Left lung (tissue), 10 donors: ENCODE results near the gene SLC17A3. TPM values are rescaled to one million over a fixed set of nuclear protein-coding genes. Genes with fewer than 3 reads are reported as not detected.

Source experiments
- ATAC-seq: fragments of 200-7000 bp; cut with Tn5 transposase; one replicate; pipeline ENCODE4 v1.9.1; 2020; ENCODE audit warnings: moderate library complexity
- DNase-seq, 4 donors: peaks; one replicate each; pipeline ENCODE4 v3.0.0-alpha.2; 2013 to 2020
- H3K27ac ChIP-seq, 2 donors: fragments of 200-600 bp; sonication (generic) in 1 of 2; one replicate each; pipeline versions ENCODE4 v1.5.0 to v1.8.0; 2020 to 2021
- H3K27me3 ChIP-seq, 2 donors: fragments of 200-600 bp; sonication (generic) in 1 of 2; one replicate each; pipeline versions ENCODE4 v1.5.0 to v1.8.0; 2020 to 2021
- H3K36me3 ChIP-seq, 2 donors: fragments of 200-600 bp; sonication (generic) in 1 of 2; one replicate each; pipeline versions ENCODE4 v1.5.0 to v1.8.0; 2020 to 2021
- H3K4me1 ChIP-seq, 2 donors: fragments of 200-600 bp; one replicate each; pipeline ENCODE4 v1.8.0; 2021
- H3K4me3 ChIP-seq, 2 donors: fragments of 200-600 bp; sonication (generic) in 1 of 2; one replicate each; pipeline versions ENCODE4 v1.5.0 to v1.8.0; 2020 to 2021; ENCODE audit warnings: mild to moderate bottlenecking in 1 of 2
- H3K9me3 ChIP-seq, 2 donors: fragments of 200-600 bp; sonication (generic) in 1 of 2; one replicate each; pipeline versions ENCODE4 v1.5.0 to v1.8.0; 2020 to 2021
- intact Hi-C, 2 donors: fragments of 100-400 bp; cut with DNase I; formaldehyde crosslinking; loops; one replicate each; pipeline versions ENCODE4 v1.11.2 to v1.14.2; 2022
- polyA plus RNA-seq, 6 donors: library from polyadenylated mRNA; unstranded; fragments of 120-200 nt; gene quantifications; one replicate each; pipeline ENCODE4 v1.2.1, GENCODE V29; 2013; ENCODE audit not compliant: insufficient read length in 6 of 6
- total RNA-seq, 2 donors: library from RNA; stranded (reverse); fragmentation: NEBNext Ultra II Directional; extraction: Animal tissue kit (Norgen Biotek cat#: 25700); gene quantifications; one replicate each; pipeline ENCODE4 v1.2.1, GENCODE V29; 2021
- TF ChIP-seq, protein P1 (sequence below), 2 donors: fragments of 200-600 bp; sonication (generic) in 1 of 2; IDR thresholded peaks; one replicate each; pipeline versions ENCODE4 v1.5.0 to v1.8.0; 2021; ENCODE audit warnings: antibody characterized with exemption in 2 of 2
- donor health status: DM: no; HTN: yes; CAD: no.
- donor health status: DM: no; HTN: no; CAD: no.

Gene SLC17A3
- total and polyA plus RNA-seq, 8 donors = 0.11 to 0.22 (median 0.19) TPM; not detected in 4

DNA sequence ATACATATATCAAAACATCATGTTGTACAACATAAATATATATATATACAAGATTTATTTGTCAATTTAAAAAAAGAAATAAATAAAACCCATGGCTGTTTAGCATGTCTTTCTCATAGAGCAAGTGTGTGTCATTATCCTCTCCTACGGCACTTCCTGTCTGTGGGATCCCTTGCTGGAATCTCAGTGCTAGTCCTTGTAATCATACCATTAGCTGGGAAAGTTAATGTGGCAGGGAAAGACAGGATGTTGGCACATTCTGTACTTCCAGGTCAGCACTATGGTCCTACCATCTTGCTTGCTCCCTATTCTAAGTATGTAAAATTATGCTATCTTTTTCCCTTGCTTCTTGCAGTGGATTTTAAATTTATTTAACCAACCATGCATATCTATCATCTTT is 9.5 kb upstream of the SLC17A3 start:
- Histone ChIP-seq H3K4me1 (no peaks in the 10 kb centered on the region), H3K27me3 (peaks cover 0 to 6% of the 10 kb centered on the region in 2 donors), H3K9me3 (no peaks in the 10 kb centered on the region), H3K4me3 (no peak overlapping the region), H3K36me3 (no peaks in the 10 kb centered on the region), H3K27ac (no peak overlapping the region)
- ATAC-seq = no peak
- TF ChIP-seq, protein P1, sequence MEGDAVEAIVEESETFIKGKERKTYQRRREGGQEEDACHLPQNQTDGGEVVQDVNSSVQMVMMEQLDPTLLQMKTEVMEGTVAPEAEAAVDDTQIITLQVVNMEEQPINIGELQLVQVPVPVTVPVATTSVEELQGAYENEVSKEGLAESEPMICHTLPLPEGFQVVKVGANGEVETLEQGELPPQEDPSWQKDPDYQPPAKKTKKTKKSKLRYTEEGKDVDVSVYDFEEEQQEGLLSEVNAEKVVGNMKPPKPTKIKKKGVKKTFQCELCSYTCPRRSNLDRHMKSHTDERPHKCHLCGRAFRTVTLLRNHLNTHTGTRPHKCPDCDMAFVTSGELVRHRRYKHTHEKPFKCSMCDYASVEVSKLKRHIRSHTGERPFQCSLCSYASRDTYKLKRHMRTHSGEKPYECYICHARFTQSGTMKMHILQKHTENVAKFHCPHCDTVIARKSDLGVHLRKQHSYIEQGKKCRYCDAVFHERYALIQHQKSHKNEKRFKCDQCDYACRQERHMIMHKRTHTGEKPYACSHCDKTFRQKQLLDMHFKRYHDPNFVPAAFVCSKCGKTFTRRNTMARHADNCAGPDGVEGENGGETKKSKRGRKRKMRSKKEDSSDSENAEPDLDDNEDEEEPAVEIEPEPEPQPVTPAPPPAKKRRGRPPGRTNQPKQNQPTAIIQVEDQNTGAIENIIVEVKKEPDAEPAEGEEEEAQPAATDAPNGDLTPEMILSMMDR (IDR thresholded peaks at IDR 0.05) = no peak
- no peak for DNase-seq
- intact Hi-C loops = no loop called here

DNA sequence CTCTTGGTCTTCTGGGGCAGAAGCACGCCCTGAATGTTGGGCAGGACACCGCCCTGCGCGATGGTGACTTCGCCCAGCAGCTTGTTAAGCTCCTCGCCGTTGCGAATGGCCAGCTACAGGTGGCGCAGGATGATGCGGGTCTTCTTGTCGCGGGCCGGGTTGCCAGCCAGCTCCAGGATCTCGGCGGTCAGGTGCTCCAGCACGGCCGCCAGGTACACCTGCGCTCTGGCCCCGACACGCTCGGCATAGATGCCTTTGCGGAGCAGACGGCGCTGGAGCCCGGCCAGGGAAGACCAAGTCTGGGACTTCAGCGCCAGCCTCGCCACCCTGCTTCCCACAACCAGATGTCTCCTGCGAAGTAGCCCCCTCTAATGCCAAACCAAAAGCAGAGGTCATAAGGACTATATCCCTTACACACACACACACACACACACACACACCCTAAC is 8.0 kb upstream of the SLC17A3 start:
- intact Hi-C loops = no loop called here
- TF ChIP-seq, protein P1 (IDR thresholded peaks at IDR 0.05) = no peak
- DNase-seq (peak in 2 of 4 donors; percentile 32 to 83), ATAC-seq (peak; percentile 50)
- Histone ChIP-seq H3K27me3 (peaks cover 0 to 6% of the 10 kb centered on the region in 2 donors), H3K9me3 (no peaks in the 10 kb centered on the region), H3K4me3 (no peak overlapping the region), H3K4me1 (no peaks in the 10 kb centered on the region), H3K36me3 (no peaks in the 10 kb centered on the region), H3K27ac (no peak overlapping the region)

DNA sequence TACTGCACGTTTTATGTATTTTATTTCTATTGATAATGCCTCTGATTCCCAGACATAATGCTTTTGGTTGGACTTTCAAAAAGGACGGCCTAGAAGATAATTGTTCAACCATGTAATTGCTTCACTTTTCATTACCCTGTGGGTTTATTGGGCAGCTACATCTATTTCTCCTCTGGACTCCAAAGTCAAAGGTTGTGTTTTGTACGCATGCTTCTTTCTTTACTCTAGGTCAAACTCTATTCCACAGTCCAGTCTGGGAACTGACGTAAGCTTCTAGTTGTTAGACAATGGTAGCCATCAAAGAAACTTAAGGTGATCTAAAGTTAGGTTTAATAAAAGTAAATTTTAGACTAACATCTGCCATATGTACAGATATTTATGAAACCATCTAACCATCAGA is 6.6 kb upstream of the SLC17A3 start:
- Histone ChIP-seq H3K4me3 (no peak overlapping the region), H3K4me1 (no peaks in the 10 kb centered on the region), H3K9me3 (no peaks in the 10 kb centered on the region), H3K36me3 (no peaks in the 10 kb centered on the region), H3K27ac (no peak overlapping the region), H3K27me3 (peaks cover 0 to 6% of the 10 kb centered on the region in 2 donors)
- ATAC-seq (no peak), DNase-seq (no peak)
- intact Hi-C loops = no loop called here
- TF ChIP-seq, protein P1 (IDR thresholded peaks at IDR 0.05) = no peak

DNA sequence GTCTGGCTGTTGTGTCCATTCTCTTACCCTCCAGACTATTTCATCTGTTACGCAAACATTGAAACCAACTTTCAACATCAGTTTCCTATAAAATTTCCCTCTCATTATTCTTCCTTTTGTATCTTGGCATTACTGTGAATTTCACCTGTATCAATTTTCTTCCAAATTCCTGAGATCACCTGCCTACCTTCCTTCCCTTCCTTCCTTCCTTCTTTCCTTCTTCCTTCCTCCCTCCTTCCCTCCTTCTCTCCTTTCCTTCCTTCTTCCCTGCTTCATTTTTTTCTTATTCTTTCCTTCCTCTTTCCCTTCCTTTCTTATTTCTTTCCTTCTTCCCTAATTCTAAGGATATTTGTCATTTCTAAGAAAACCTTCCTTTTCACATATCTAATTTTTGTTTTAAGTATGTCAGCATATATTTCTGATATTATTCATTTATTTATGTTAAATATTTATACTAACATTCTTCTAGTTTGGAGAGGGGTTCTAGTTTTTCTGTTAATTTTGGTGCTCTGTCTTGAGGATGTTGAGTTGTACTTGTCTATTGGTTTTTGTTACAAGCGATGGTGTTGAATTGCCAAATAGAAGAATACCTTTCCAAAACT is 4.8 kb upstream of the SLC17A3 start:
- no peaks in the 10 kb centered on the region for H3K9me3 ChIP-seq
- H3K4me3 ChIP-seq = no peak overlapping the region
- intact Hi-C loops = no loop called here
- no peak for DNase-seq
- H3K36me3 ChIP-seq = no peaks in the 10 kb centered on the region
- TF ChIP-seq, protein P1 (IDR thresholded peaks at IDR 0.05) = no peak
- H3K27me3 ChIP-seq = peaks cover 0 to 6% of the 10 kb centered on the region in 2 donors
- no peak overlapping the region for H3K27ac ChIP-seq
- no peak for ATAC-seq
- no peaks in the 10 kb centered on the region for H3K4me1 ChIP-seq

DNA sequence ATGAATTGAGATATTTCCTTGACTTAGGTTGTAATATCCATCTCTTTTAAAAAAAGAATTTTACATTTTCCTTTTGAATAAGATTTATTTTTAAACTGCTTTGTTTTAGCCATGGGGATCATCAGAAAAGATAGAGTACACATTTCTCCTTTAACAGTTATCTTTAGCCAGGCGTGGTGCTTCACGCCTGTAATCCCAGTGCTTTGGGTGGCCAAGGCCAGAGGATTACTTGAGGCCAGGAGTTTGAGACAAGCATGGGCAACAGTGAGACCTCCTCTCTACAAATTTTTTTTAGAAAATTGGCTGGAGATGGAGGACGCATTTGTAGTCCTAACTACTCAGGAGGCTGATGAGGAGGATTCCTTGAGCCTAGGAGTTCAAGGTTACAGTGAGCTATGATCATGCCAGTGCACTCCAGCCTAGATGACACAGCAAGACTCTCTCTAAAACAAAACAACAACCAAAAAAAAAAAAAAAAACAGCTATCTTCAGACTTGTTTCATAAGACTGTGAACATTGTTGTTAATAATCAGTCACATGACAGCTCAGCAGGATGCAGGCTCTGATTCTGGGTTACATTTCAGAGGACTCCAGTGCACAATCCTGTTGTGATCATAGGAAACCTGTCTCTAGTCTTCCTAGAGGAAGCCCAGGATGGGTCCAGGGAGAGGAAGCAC is 2.0 kb upstream of the SLC17A3 start:
- ATAC-seq = no peak
- no peaks in the 10 kb centered on the region for H3K9me3 ChIP-seq
- DNase-seq = no peak
- H3K27me3 ChIP-seq = no peaks in the 10 kb centered on the region
- H3K4me1 ChIP-seq = no peaks in the 10 kb centered on the region
- intact Hi-C loops = no loop called here
- H3K27ac ChIP-seq = no peak overlapping the region
- H3K4me3 ChIP-seq = no peak overlapping the region
- no peaks in the 10 kb centered on the region for H3K36me3 ChIP-seq
- TF ChIP-seq, protein P1 (IDR thresholded peaks at IDR 0.05) = no peak
